ENCODE results near the gene GRB10.
A peak's percentile ranks its signal among the peaks of the same experiment; 100 is the strongest.

GRB10 gene

DNA sequence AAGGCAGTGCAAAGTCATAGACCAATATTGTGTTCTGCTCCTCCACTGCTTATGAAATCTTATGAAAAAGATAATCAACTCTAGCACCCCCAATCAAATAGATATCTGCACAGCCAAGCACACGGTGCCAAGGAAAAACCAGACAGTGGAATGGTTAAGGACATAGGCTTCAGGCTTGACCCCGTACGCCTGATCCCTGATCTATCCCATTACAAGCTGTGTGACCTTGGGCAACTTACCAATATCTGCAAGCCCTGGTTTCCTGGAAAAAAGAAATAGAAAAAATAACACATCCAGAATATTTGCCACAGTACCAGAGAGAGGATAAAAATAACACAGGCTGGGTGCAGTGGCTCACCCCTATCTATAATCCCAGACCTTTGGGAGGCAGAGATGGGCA is 56.9 kb downstream of the GRB10 start:
- H4K8ac ChIP-seq (ENCODE audit: low read length) = no peak overlapping the region

DNA sequence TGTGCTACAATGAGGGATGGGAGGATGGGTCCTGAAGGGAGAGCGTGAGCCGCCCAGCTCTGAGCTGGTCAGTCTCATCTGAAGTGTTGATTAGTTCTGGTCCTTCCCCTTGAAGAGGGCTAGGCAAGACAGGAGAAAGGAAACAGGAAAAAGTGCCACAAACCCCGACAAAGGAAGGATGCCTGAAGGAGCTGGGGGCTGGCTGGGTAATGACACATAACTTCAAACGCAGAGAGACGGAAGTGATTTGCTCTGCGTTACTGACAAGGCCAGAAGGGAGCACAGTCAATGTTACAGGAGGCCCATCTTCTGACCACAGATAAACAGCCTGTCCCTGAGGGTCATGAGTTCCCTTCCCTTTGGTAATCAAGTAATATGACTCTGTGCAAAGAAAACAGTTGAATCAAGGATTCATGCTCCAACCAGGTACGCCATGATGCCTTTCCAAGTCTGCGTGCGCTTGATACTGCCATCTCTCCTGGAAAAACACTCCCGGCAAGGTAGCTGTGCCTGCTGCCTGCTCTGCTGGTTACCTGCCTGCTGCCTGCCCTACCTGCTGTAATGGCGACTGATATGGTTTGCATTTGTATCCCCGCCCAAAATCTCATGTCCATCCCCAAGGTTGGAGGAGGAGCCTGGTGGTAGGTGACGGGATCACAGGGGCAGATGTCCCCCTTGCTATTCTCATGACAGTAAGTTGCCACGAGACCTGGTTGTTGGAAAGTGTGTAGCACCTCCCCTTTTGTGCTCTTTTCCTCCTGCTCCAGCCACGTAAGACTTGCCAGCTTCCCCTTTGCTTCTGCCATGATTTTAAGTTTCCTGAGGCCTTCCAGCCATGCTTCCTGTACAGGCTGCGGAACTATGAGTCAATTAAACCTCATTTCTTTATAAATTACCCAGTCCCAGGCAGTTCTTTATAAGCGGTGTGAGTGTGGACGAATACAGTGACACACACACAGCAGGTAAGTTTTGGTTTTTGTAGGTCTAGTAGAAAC is 57.9 kb downstream of the GRB10 start:
- no peaks in the 10 kb centered on the region for H3K27me3 ChIP-seq (ENCODE audit: control insufficient read depth in 1 of 2, insufficient read depth in 1 of 2, low read length in 2 of 2)

More for the DNA sequence above, 56.9 kb downstream of the GRB10 start:
- H3K14ac ChIP-seq (ENCODE audit: low read length in 2 of 2) = no peak overlapping the region
- H3K27ac ChIP-seq (ENCODE audit: low read length, poor library complexity, severe bottlenecking) = no peak overlapping the region
- peaks cover 14% of the 10 kb centered on the region for H3K4me1 ChIP-seq (ENCODE audit: control insufficient read depth, insufficient read depth, low read depth, low read length)
- WGBS = 97% methylated on average over 3 of the region's 3 CpGs
- H3K9ac ChIP-seq (ENCODE audit: low read length) = no peak overlapping the region
- no peaks in the 10 kb centered on the region for H3K27me3 ChIP-seq (ENCODE audit: control insufficient read depth in 1 of 2, insufficient read depth in 1 of 2, low read length in 2 of 2)
- H2BK5ac ChIP-seq (ENCODE audit: low read depth, low read length, poor library complexity, severe bottlenecking) = no peak overlapping the region
- no peak overlapping the region for H3K4me3 ChIP-seq (ENCODE audit: insufficient read depth in 1 of 2, low read depth in 1 of 2, low read length in 2 of 2)
- no peak overlapping the region for H3K18ac ChIP-seq (ENCODE audit: low read depth in 1 of 2, low read length in 2 of 2)
- H2AK5ac ChIP-seq (ENCODE audit: low read length, severe bottlenecking) = no peak overlapping the region
- H3K23ac ChIP-seq (ENCODE audit: low read length in 2 of 2) = no peak overlapping the region
- no peak for DNase-seq
- no peak overlapping the region for H4K91ac ChIP-seq (ENCODE audit: low read length)
- no peak overlapping the region for H2AFZ ChIP-seq (ENCODE audit: low read depth, low read length)
- H2BK12ac ChIP-seq (ENCODE audit: low read length in 2 of 2) = no peak overlapping the region
- peaks cover 58% of the 10 kb centered on the region for H3K79me1 ChIP-seq (replicated peaks; ENCODE audit: low read length, poor library complexity, severe bottlenecking)
- no peak overlapping the region for H3K4me2 ChIP-seq (ENCODE audit: low read length, poor library complexity, severe bottlenecking)
- no peak overlapping the region for H3K4ac ChIP-seq (ENCODE audit: low read depth in 1 of 2, low read length in 2 of 2)
- no peaks in the 10 kb centered on the region for H3K9me3 ChIP-seq (ENCODE audit: control insufficient read depth, low read length)
- no peak overlapping the region for H2BK120ac ChIP-seq (ENCODE audit: low read depth, low read length)
- H2BK15ac ChIP-seq (ENCODE audit: low read depth, poor library complexity, severe bottlenecking) = no peak overlapping the region
- peaks cover 24 to 33% of the 10 kb centered on the region in 2 experiments for H3K36me3 ChIP-seq (ENCODE audit: control insufficient read depth in 1 of 2, insufficient read depth in 2 of 2, low read depth in 1 of 2, low read length in 2 of 2)

DNA sequence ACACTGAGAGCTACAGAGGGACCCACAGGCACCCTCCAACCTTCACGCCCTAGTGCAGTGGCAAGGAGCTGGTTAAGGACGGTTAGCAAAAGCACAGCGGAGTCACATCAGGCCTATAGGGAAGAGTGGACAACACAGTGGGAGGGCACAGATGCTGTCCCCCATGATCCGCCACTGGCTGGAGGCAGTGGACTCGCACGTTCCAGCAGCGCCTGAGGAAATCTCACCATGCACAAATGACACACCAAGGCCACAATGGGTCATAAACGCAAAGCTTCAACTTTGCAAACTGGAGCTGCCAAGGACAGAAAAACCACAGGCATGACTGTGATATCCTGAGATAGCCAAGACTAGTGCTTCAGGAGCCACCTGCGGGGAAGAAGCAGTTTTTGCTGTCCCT is 58.8 kb downstream of the GRB10 start:
- Histone ChIP-seq H3K27ac (ENCODE audit: low read length, poor library complexity, severe bottlenecking) (no peak overlapping the region), H3K27me3 (ENCODE audit: control insufficient read depth in 1 of 2, insufficient read depth in 1 of 2, low read length in 2 of 2) (no peaks in the 10 kb centered on the region), H3K4ac (ENCODE audit: low read depth in 1 of 2, low read length in 2 of 2) (no peak overlapping the region), H2BK120ac (ENCODE audit: low read depth, low read length) (no peak overlapping the region), H2AFZ (ENCODE audit: low read depth, low read length) (no peak overlapping the region), H3K4me1 (ENCODE audit: control insufficient read depth, insufficient read depth, low read depth, low read length) (peaks cover 13% of the 10 kb centered on the region), H3K4me2 (ENCODE audit: low read length, poor library complexity, severe bottlenecking) (no peak overlapping the region), H3K4me3 (ENCODE audit: insufficient read depth in 1 of 2, low read depth in 1 of 2, low read length in 2 of 2) (no peak overlapping the region), H3K23ac (ENCODE audit: low read length in 2 of 2) (no peak overlapping the region), H2BK5ac (ENCODE audit: low read depth, low read length, poor library complexity, severe bottlenecking) (no peak overlapping the region), H2BK12ac (ENCODE audit: low read length in 2 of 2) (no peak overlapping the region), H2AK5ac (ENCODE audit: low read length, severe bottlenecking) (no peak overlapping the region), H2BK15ac (ENCODE audit: low read depth, poor library complexity, severe bottlenecking) (no peak overlapping the region), H3K36me3 (ENCODE audit: control insufficient read depth in 1 of 2, insufficient read depth in 2 of 2, low read depth in 1 of 2, low read length in 2 of 2) (peaks cover 24 to 32% of the 10 kb centered on the region in 2 experiments), H3K9me3 (ENCODE audit: control insufficient read depth, low read length) (no peaks in the 10 kb centered on the region), H3K9ac (ENCODE audit: low read length) (no peak overlapping the region), H3K79me1 (replicated peaks; ENCODE audit: low read length, poor library complexity, severe bottlenecking) (peaks cover 53% of the 10 kb centered on the region), H4K91ac (ENCODE audit: low read length) (peak overlapping the region; percentile 62), H3K18ac (ENCODE audit: low read depth in 1 of 2, low read length in 2 of 2) (no peak overlapping the region), H3K14ac (ENCODE audit: low read length in 2 of 2) (no peak overlapping the region), H4K8ac (ENCODE audit: low read length) (peak overlapping the region; percentile 40)
- DNase-seq = no peak
- 97% methylated on average over 9 of the region's 9 CpGs for WGBS

More for the DNA sequence above, 57.9 kb downstream of the GRB10 start:
- no peak overlapping the region for H4K8ac ChIP-seq (ENCODE audit: low read length)
- H2BK5ac ChIP-seq (ENCODE audit: low read depth, low read length, poor library complexity, severe bottlenecking) = no peak overlapping the region
- H2BK120ac ChIP-seq (ENCODE audit: low read depth, low read length) = no peak overlapping the region
- H3K18ac ChIP-seq (ENCODE audit: low read depth in 1 of 2, low read length in 2 of 2) = peak overlapping the region in 1 of 2 experiments; percentile 50
- 78% methylated on average over 15 of the region's 18 CpGs for WGBS
- H2BK15ac ChIP-seq (ENCODE audit: low read depth, poor library complexity, severe bottlenecking) = no peak overlapping the region
- H3K9me3 ChIP-seq (ENCODE audit: control insufficient read depth, low read length) = no peaks in the 10 kb centered on the region
- no peak overlapping the region for H2AK5ac ChIP-seq (ENCODE audit: low read length, severe bottlenecking)
- H3K79me1 ChIP-seq (replicated peaks; ENCODE audit: low read length, poor library complexity, severe bottlenecking) = peaks cover 56% of the 10 kb centered on the region
- no peak overlapping the region for H3K23ac ChIP-seq (ENCODE audit: low read length in 2 of 2)
- H3K4me1 ChIP-seq (ENCODE audit: control insufficient read depth, insufficient read depth, low read depth, low read length) = peaks cover 14% of the 10 kb centered on the region
- H3K36me3 ChIP-seq (ENCODE audit: control insufficient read depth in 1 of 2, insufficient read depth in 2 of 2, low read depth in 1 of 2, low read length in 2 of 2) = peaks cover 24 to 33% of the 10 kb centered on the region in 2 experiments
- H3K14ac ChIP-seq (ENCODE audit: low read length in 2 of 2) = no peak overlapping the region
- H3K4me3 ChIP-seq (ENCODE audit: insufficient read depth in 1 of 2, low read depth in 1 of 2, low read length in 2 of 2) = no peak overlapping the region
- no peak overlapping the region for H4K91ac ChIP-seq (ENCODE audit: low read length)
- H2AFZ ChIP-seq (ENCODE audit: low read depth, low read length) = no peak overlapping the region
- H3K4ac ChIP-seq (ENCODE audit: low read depth in 1 of 2, low read length in 2 of 2) = peak overlapping the region in 1 of 2 experiments; percentile 3
- H3K9ac ChIP-seq (ENCODE audit: low read length) = no peak overlapping the region
- DNase-seq = peak; percentile 24
- no peak overlapping the region for H2BK12ac ChIP-seq (ENCODE audit: low read length in 2 of 2)
- no peak overlapping the region for H3K4me2 ChIP-seq (ENCODE audit: low read length, poor library complexity, severe bottlenecking)
- no peak overlapping the region for H3K27ac ChIP-seq (ENCODE audit: low read length, poor library complexity, severe bottlenecking)

DNA sequence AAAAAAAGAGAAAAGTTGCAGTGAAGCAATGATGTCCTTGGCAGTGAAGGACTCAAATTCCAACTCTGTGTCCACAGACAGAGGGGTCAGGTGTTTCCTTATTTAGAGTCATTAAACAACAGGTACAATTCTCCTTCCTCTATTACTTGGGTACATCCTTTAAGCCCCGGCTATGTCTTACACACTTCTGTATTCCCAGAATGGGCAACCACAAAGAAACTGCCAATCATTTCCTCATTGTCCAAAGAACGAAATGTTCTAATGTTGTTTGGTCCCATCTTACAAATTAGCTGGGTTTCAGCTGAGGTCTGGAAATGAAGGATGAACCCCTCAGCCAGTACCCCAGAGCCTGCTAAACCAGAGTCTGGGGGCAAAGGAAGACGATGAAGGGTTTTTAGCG is 59.5 kb downstream of the GRB10 start:
- no peak overlapping the region for H2BK5ac ChIP-seq (ENCODE audit: low read depth, low read length, poor library complexity, severe bottlenecking)
- H3K4me1 ChIP-seq (ENCODE audit: control insufficient read depth, insufficient read depth, low read depth, low read length) = peaks cover 14% of the 10 kb centered on the region
- H2BK15ac ChIP-seq (ENCODE audit: low read depth, poor library complexity, severe bottlenecking) = no peak overlapping the region
- peaks cover 52% of the 10 kb centered on the region for H3K79me1 ChIP-seq (replicated peaks; ENCODE audit: low read length, poor library complexity, severe bottlenecking)
- no peak overlapping the region for H3K9ac ChIP-seq (ENCODE audit: low read length)
- peaks cover 24 to 31% of the 10 kb centered on the region in 2 experiments for H3K36me3 ChIP-seq (ENCODE audit: control insufficient read depth in 1 of 2, insufficient read depth in 2 of 2, low read depth in 1 of 2, low read length in 2 of 2)
- no peaks in the 10 kb centered on the region for H3K27me3 ChIP-seq (ENCODE audit: control insufficient read depth in 1 of 2, insufficient read depth in 1 of 2, low read length in 2 of 2)
- no peak overlapping the region for H3K18ac ChIP-seq (ENCODE audit: low read depth in 1 of 2, low read length in 2 of 2)
- H2AK5ac ChIP-seq (ENCODE audit: low read length, severe bottlenecking) = no peak overlapping the region
- H3K4me3 ChIP-seq (ENCODE audit: insufficient read depth in 1 of 2, low read depth in 1 of 2, low read length in 2 of 2) = no peak overlapping the region
- H3K4ac ChIP-seq (ENCODE audit: low read depth in 1 of 2, low read length in 2 of 2) = no peak overlapping the region
- no peak for DNase-seq
- H4K8ac ChIP-seq (ENCODE audit: low read length) = no peak overlapping the region
- H3K4me2 ChIP-seq (ENCODE audit: low read length, poor library complexity, severe bottlenecking) = no peak overlapping the region
- H3K27ac ChIP-seq (ENCODE audit: low read length, poor library complexity, severe bottlenecking) = no peak overlapping the region
- H4K91ac ChIP-seq (ENCODE audit: low read length) = no peak overlapping the region
- H2AFZ ChIP-seq (ENCODE audit: low read depth, low read length) = no peak overlapping the region
- no peaks in the 10 kb centered on the region for H3K9me3 ChIP-seq (ENCODE audit: control insufficient read depth, low read length)
- no peak overlapping the region for H3K14ac ChIP-seq (ENCODE audit: low read length in 2 of 2)
- H2BK120ac ChIP-seq (ENCODE audit: low read depth, low read length) = no peak overlapping the region
- WGBS = 97% methylated on average over 4 of the region's 4 CpGs
- H3K23ac ChIP-seq (ENCODE audit: low read length in 2 of 2) = no peak overlapping the region
- no peak overlapping the region for H2BK12ac ChIP-seq (ENCODE audit: low read length in 2 of 2)

Measured in mesenchymal stem cell (in vitro differentiated cells and primary cell).